HCT116 (cell line): ENCODE results near the gene RAP1A. TPM values are rescaled to one million over a fixed set of nuclear protein-coding genes. Genes with fewer than 3 reads are reported as not detected.

Source experiments
- ATAC-seq: fragments of 200-7000 bp; cut with Tn5 transposase; 2 replicates; pipeline ENCODE4 v1.9.1; 2020; ENCODE audit warnings: mild to moderate bottlenecking, moderate library complexity
- BruUV-seq: library from RNA; stranded (reverse); fragments of 400-500 nt; replicated peaks from 2 replicates; lab custom pipeline; 2021; lab: Mats Ljungman, UMichigan
- CTCF ChIA-PET: fragments of 300-600 bp; sonication (Branson Sonifier 250); formaldehyde crosslinking; loops from one replicate; lab custom pipeline; 2021; ENCODE audit warnings: antibody characterized with exemption; lab: Charles Lee
- POLR2A ChIA-PET: fragments of 300-600, 350-600 bp; sonication (Branson Sonifier 250); formaldehyde crosslinking; loops from one replicate; lab custom pipeline; 2021; ENCODE audit warnings: antibody characterized with exemption; lab: Charles Lee
- RAD21 ChIA-PET, 2 experiments: fragments of 300-600 bp; sonication (Branson Sonifier 250); formaldehyde crosslinking; loops; one replicate each; lab custom pipeline; 2023; ENCODE audit warnings: low total read pairs in 2 of 2; ENCODE audit not compliant: uncharacterized antibody in 2 of 2, unreplicated experiment in 2 of 2, low non-redundant PET in 1 of 2; lab: Charles Lee
- DNase-seq: peaks from one replicate; pipeline ENCODE4 v3.0.0-alpha.2; 2010; ENCODE audit warnings: low read depth, low spot score
- H2AFZ ChIP-seq: fragments of 200-600 bp; shearing (Covaris generic), sonication (generic); 2 replicates; pipeline ENCODE4 v1.6.1; 2017; ENCODE audit warnings: low read depth, mixed run types, mixed read lengths, antibody characterized with exemption, low read length; ENCODE audit not compliant: poor library complexity, severe bottlenecking
- H3K27ac ChIP-seq: 2 replicates; pipeline ENCODE4 v1.5.1; 2012; ENCODE audit warnings: low read depth, low read length
- H3K27me3 ChIP-seq: fragments of 200-600 bp; sonication (generic); 2 replicates; pipeline ENCODE4 v1.6.1; 2016; ENCODE audit warnings: mixed run types, low read length, mixed read lengths; ENCODE audit not compliant: insufficient read depth
- H3K36me3 ChIP-seq, 2 experiments: fragments of 200-500 bp in 1 of 2; fragments of 200-600 bp in 1 of 2; sonication (Bioruptor generic) in 1 of 2; sonication (generic) in 1 of 2; 2 replicates each; pipeline versions ENCODE4 v1.5.1 to v1.6.1; 2014 to 2016; ENCODE audit warnings: low read length in 2 of 2, inconsistent platforms in 1 of 2, mixed read lengths in 1 of 2, mixed run types in 1 of 2; ENCODE audit not compliant: insufficient read depth in 2 of 2, control insufficient read depth in 1 of 2
- H3K4me1 ChIP-seq, 2 experiments: fragments of 200-600 bp in 1 of 2; sonication (generic) in 1 of 2; 2 replicates each; pipeline versions ENCODE4 v1.5.1 to v1.6.1; 2012 to 2017; ENCODE audit warnings: low read length in 2 of 2, inconsistent platforms in 1 of 2, mild to moderate bottlenecking in 1 of 2, mixed read lengths in 1 of 2, mixed run types in 1 of 2, moderate library complexity in 1 of 2; ENCODE audit not compliant: insufficient read depth in 2 of 2, control insufficient read depth in 1 of 2
- H3K4me2 ChIP-seq: fragments of 200-600 bp; sonication (generic); 2 replicates; pipeline ENCODE4 v1.6.1; 2017; ENCODE audit warnings: mixed run types, low read length, mixed read lengths
- H3K4me3 ChIP-seq, 2 experiments: fragments of 200-600 bp in 1 of 2; sonication (generic) in 1 of 2; replicated peaks in 1 of 2; 2 replicates each; pipeline ENCODE4 v1.5.1; 2011 to 2016; ENCODE audit warnings: low read length in 2 of 2, control low read depth in 1 of 2, low read depth in 1 of 2, mild to moderate bottlenecking in 1 of 2, mixed read lengths in 1 of 2, mixed run types in 1 of 2
- H3K79me2 ChIP-seq: fragments of 200-600 bp; sonication (generic); 2 replicates; pipeline ENCODE4 v1.6.1; 2017; ENCODE audit warnings: mild to moderate bottlenecking, mixed run types, low read length, moderate library complexity, mixed read lengths; ENCODE audit not compliant: insufficient read depth
- H3K9ac ChIP-seq: fragments of 200-600 bp; sonication (generic); 2 replicates; pipeline ENCODE4 v1.6.1; 2016; ENCODE audit warnings: low read length, mixed read lengths
- H3K9me2 ChIP-seq: fragments of 200-600 bp; sonication (generic), shearing (Covaris generic); 2 replicates; pipeline ENCODE4 v1.6.1; 2017; ENCODE audit warnings: mixed run types, mild to moderate bottlenecking, moderate library complexity; ENCODE audit not compliant: insufficient read depth
- H3K9me3 ChIP-seq, 2 experiments: fragments of 200-500 bp in 1 of 2; fragments of 200-600 bp in 1 of 2; sonication (Bioruptor generic) in 1 of 2; sonication (generic) in 1 of 2; 2 replicates each; pipeline ENCODE4 v1.6.1; 2014 to 2017; ENCODE audit warnings: low read length in 2 of 2, mixed read lengths in 2 of 2, inconsistent platforms in 1 of 2, low read depth in 1 of 2, mild to moderate bottlenecking in 1 of 2, mixed run types in 1 of 2, moderate library complexity in 1 of 2; ENCODE audit not compliant: control insufficient read depth in 1 of 2, insufficient read depth in 1 of 2
- H4K20me1 ChIP-seq: fragments of 200-600 bp; sonication (generic), shearing (Covaris generic); 2 replicates; pipeline ENCODE4 v1.6.1; 2017; ENCODE audit warnings: mixed run types, mild to moderate bottlenecking, moderate library complexity; ENCODE audit not compliant: insufficient read depth
- CBX3 ChIP-seq: IDR thresholded peaks from 2 replicates; pipeline ENCODE4 v1.6.1; 2012; ENCODE audit warnings: low read depth
- FOSL1 ChIP-seq: IDR thresholded peaks from 2 replicates; pipeline ENCODE4 v1.6.1; 2012; ENCODE audit warnings: low read depth
- RAD21 ChIP-seq: IDR thresholded peaks from 2 replicates; pipeline ENCODE4 v1.6.1; 2012; ENCODE audit warnings: low read depth, mild to moderate bottlenecking
- SIN3A ChIP-seq: IDR thresholded peaks from 2 replicates; pipeline ENCODE4 v1.6.1; 2012; ENCODE audit warnings: low read depth
- YY1 ChIP-seq: IDR thresholded peaks from 2 replicates; pipeline ENCODE4 v1.6.1; 2011; ENCODE audit warnings: low read length, low read depth, moderate library complexity, mild to moderate bottlenecking; ENCODE audit not compliant: insufficient replicate concordance; ENCODE audit errors: extremely low read depth
- intact Hi-C: fragments of 100-400 bp; cut with micrococcal nuclease; formaldehyde crosslinking; loops from 2 replicates; pipeline ENCODE4 v1.10.0; 2022
- total RNA-seq: library from RNA; stranded (reverse); gene quantifications from one replicate; pipeline ENCODE4 v1.2.1, GENCODE V29; 2021; ENCODE audit not compliant: unreplicated experiment
- TF ChIP-seq, protein P1 (sequence below): IDR thresholded peaks from 2 replicates; pipeline ENCODE4 v1.6.1; 2011; ENCODE audit warnings: mild to moderate bottlenecking, low read length, moderate library complexity; ENCODE audit not compliant: insufficient replicate concordance; ENCODE audit errors: extremely low read depth
- TF ChIP-seq, protein P2 (sequence below): IDR thresholded peaks from 2 replicates; pipeline ENCODE4 v1.6.1; 2012
- TF ChIP-seq, protein P3 (sequence below): IDR thresholded peaks from 2 replicates; pipeline ENCODE4 v1.6.1; 2012; ENCODE audit warnings: low read depth
- TF ChIP-seq, protein P4 (sequence below): IDR thresholded peaks from 2 replicates; pipeline ENCODE4 v1.6.1; 2012

Gene RAP1A
- total RNA-seq, 1 experiment from 2014 or later, result 46.2 TPM

DNA sequence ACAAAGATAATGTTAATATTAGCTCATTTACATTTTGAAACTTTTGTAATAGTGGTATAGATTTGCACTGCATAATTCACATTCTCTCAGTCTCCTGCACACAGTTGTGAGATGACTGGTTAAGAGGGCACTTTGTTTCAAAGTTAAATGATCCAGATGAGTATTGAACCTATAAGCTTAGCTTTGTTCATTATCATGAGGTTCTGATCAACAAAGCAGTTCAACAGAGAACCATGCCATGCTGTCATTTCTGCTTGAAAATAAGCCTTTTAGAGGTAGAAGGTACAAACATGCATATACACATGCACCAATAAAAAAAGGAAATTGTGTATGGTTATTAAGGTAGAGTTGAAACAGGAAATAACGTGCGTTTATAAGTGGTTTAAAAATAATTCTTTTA, 4.8 kb downstream of the RAP1A start:
- ChIA-PET RAD21 (no interaction called here), CTCF (interaction anchor here (1.1 kb wide), 1 partner anchor 117 kb away, joined by 3 read pairs; no protein-coding TSS in a partner anchor), POLR2A (no interaction called here)
- H2AFZ ChIP-seq, result no peak overlapping the region
- H3K9me3 ChIP-seq, result no peaks in the 10 kb centered on the region
- no peak overlapping the region for H3K9ac ChIP-seq
- no peaks in the 10 kb centered on the region for H3K36me3 ChIP-seq
- no peak overlapping the region for H3K4me3 ChIP-seq
- no peak for DNase-seq
- BruUV-seq, result no TSS peak
- H4K20me1 ChIP-seq, result peaks cover 5% of the 10 kb centered on the region; the same call in 1 of the 2 replicates
- no peak for ATAC-seq
- H3K27me3 ChIP-seq, result no peaks in the 10 kb centered on the region
- peaks cover 9 to 11% of the 10 kb centered on the region in 2 experiments for H3K4me1 ChIP-seq
- intact Hi-C loops, result no loop called here
- H3K79me2 ChIP-seq, result peaks cover 86% of the 10 kb centered on the region
- no peak overlapping the region for H3K27ac ChIP-seq
- no peak overlapping the region for H3K4me2 ChIP-seq
- TF ChIP-seq SIN3A (no peak), FOSL1 (no peak), CBX3 (no peak), RAD21 (no peak), YY1 (no peak)
- TF ChIP-seq, protein P1, sequence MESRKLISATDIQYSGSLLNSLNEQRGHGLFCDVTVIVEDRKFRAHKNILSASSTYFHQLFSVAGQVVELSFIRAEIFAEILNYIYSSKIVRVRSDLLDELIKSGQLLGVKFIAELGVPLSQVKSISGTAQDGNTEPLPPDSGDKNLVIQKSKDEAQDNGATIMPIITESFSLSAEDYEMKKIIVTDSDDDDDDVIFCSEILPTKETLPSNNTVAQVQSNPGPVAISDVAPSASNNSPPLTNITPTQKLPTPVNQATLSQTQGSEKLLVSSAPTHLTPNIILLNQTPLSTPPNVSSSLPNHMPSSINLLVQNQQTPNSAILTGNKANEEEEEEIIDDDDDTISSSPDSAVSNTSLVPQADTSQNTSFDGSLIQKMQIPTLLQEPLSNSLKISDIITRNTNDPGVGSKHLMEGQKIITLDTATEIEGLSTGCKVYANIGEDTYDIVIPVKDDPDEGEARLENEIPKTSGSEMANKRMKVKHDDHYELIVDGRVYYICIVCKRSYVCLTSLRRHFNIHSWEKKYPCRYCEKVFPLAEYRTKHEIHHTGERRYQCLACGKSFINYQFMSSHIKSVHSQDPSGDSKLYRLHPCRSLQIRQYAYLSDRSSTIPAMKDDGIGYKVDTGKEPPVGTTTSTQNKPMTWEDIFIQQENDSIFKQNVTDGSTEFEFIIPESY, result no peak
- TF ChIP-seq, protein P2, sequence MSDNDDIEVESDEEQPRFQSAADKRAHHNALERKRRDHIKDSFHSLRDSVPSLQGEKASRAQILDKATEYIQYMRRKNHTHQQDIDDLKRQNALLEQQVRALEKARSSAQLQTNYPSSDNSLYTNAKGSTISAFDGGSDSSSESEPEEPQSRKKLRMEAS, result no peak
- TF ChIP-seq, protein P3, sequence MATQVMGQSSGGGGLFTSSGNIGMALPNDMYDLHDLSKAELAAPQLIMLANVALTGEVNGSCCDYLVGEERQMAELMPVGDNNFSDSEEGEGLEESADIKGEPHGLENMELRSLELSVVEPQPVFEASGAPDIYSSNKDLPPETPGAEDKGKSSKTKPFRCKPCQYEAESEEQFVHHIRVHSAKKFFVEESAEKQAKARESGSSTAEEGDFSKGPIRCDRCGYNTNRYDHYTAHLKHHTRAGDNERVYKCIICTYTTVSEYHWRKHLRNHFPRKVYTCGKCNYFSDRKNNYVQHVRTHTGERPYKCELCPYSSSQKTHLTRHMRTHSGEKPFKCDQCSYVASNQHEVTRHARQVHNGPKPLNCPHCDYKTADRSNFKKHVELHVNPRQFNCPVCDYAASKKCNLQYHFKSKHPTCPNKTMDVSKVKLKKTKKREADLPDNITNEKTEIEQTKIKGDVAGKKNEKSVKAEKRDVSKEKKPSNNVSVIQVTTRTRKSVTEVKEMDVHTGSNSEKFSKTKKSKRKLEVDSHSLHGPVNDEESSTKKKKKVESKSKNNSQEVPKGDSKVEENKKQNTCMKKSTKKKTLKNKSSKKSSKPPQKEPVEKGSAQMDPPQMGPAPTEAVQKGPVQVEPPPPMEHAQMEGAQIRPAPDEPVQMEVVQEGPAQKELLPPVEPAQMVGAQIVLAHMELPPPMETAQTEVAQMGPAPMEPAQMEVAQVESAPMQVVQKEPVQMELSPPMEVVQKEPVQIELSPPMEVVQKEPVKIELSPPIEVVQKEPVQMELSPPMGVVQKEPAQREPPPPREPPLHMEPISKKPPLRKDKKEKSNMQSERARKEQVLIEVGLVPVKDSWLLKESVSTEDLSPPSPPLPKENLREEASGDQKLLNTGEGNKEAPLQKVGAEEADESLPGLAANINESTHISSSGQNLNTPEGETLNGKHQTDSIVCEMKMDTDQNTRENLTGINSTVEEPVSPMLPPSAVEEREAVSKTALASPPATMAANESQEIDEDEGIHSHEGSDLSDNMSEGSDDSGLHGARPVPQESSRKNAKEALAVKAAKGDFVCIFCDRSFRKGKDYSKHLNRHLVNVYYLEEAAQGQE, result no peak
- TF ChIP-seq, protein P4, sequence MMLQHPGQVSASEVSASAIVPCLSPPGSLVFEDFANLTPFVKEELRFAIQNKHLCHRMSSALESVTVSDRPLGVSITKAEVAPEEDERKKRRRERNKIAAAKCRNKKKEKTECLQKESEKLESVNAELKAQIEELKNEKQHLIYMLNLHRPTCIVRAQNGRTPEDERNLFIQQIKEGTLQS, result no peak
- H3K9me2 ChIP-seq, result no peaks in the 10 kb centered on the region
